Esophagus (tissue), 2 donors: ENCODE results near the gene P4HA2. TPM values are rescaled to one million over a fixed set of nuclear protein-coding genes. Genes with fewer than 3 reads are reported as not detected.

Source experiments
- H3K27ac ChIP-seq, 2 donors: one replicate each; pipeline ENCODE4 v1.5.1; 2013; ENCODE audit warnings: low read depth in 2 of 2, mild to moderate bottlenecking in 2 of 2, inconsistent platforms in 1 of 2, low read length in 1 of 2, moderate library complexity in 1 of 2
- H3K27me3 ChIP-seq, 2 donors: one replicate each; pipeline ENCODE4 v1.6.1; 2013; ENCODE audit warnings: low read length in 2 of 2, control low read depth in 1 of 2, mild to moderate bottlenecking in 1 of 2; ENCODE audit not compliant: insufficient read depth in 2 of 2, control insufficient read depth in 1 of 2
- H3K36me3 ChIP-seq, 2 donors: one replicate each; pipeline ENCODE4 v1.6.1; 2013; ENCODE audit warnings: low read length in 1 of 2; ENCODE audit not compliant: control insufficient read depth in 2 of 2, insufficient read depth in 2 of 2
- H3K4me1 ChIP-seq, 2 donors: one replicate each; pipeline ENCODE4 v1.6.1; 2013; ENCODE audit warnings: low read length in 1 of 2; ENCODE audit not compliant: control insufficient read depth in 2 of 2, insufficient read depth in 2 of 2
- H3K4me3 ChIP-seq, 2 donors: one replicate each; pipeline ENCODE4 v1.5.1; 2013; ENCODE audit warnings: low read length in 2 of 2, mild to moderate bottlenecking in 2 of 2, low read depth in 1 of 2, moderate library complexity in 1 of 2
- H3K9me3 ChIP-seq, 2 donors: one replicate each; pipeline ENCODE4 v1.6.1; 2013; ENCODE audit warnings: mild to moderate bottlenecking in 2 of 2, low read depth in 1 of 2, low read length in 1 of 2, moderate library complexity in 1 of 2; ENCODE audit not compliant: control insufficient read depth in 2 of 2, insufficient read depth in 1 of 2
- WGBS, 2 donors: extraction: QIAGEN DNeasy Blood & Tissue Kit; methylation state at CpG; one replicate each; pipeline ENCODE4 v1.1.7; 2013; 5-methylcytosine and 5-hydroxymethylcytosine counted together
- polyA plus RNA-seq, 2 donors: library from polyadenylated mRNA; stranded (reverse); fragments of 200-250 nt; gene quantifications; one replicate each; pipeline ENCODE4 v1.2.3, GENCODE V29; 2013
- donor health status: healthy with polysubstance abuse.
- donor health status: Bipolar disorder and iron deficiency.

P4HA2 gene
- polyA plus RNA-seq, result 10 to 100 TPM; 11.5 to 11.9 TPM

GRCh38 chr5:132227485-132228240 is at the start of gene P4HA2:
Gene P4HA2 (minus strand): TSS chr5:132227853. CDS start chr5:132218626, 9,227 bp downstream.
- H3K27me3 ChIP-seq, result no peaks in the 10 kb centered on the region
- peak within 1 kb of the TSS; percentile 58 to 71 for H3K4me3 ChIP-seq
- H3K27ac ChIP-seq, result peak within 1 kb of the TSS; percentile 78 to 92
- H3K36me3 ChIP-seq, result no peaks in the 10 kb centered on the region
- WGBS, 2 donors, result 1 to 3% methylated on average over 54 to 92 of the region's 92 CpGs
- H3K9me3 ChIP-seq, result no peaks in the 10 kb centered on the region
- peaks cover 14 to 30% of the 10 kb centered on the region in 2 donors for H3K4me1 ChIP-seq

GRCh38 chr5:132277256-132277655 is 49.6 kb upstream of the P4HA2 start:
- H3K36me3 ChIP-seq, result peaks cover 0 to under 1% of the 10 kb centered on the region in 2 donors
- peaks cover 0 to 8% of the 10 kb centered on the region in 2 donors for H3K4me1 ChIP-seq
- WGBS, 2 donors, result 76 to 79% methylated on average over 6 of the region's 6 CpGs
- H3K27ac ChIP-seq, result no peak overlapping the region
- no peak overlapping the region for H3K4me3 ChIP-seq
- H3K27me3 ChIP-seq, result no peaks in the 10 kb centered on the region
- no peaks in the 10 kb centered on the region for H3K9me3 ChIP-seq

DNA sequence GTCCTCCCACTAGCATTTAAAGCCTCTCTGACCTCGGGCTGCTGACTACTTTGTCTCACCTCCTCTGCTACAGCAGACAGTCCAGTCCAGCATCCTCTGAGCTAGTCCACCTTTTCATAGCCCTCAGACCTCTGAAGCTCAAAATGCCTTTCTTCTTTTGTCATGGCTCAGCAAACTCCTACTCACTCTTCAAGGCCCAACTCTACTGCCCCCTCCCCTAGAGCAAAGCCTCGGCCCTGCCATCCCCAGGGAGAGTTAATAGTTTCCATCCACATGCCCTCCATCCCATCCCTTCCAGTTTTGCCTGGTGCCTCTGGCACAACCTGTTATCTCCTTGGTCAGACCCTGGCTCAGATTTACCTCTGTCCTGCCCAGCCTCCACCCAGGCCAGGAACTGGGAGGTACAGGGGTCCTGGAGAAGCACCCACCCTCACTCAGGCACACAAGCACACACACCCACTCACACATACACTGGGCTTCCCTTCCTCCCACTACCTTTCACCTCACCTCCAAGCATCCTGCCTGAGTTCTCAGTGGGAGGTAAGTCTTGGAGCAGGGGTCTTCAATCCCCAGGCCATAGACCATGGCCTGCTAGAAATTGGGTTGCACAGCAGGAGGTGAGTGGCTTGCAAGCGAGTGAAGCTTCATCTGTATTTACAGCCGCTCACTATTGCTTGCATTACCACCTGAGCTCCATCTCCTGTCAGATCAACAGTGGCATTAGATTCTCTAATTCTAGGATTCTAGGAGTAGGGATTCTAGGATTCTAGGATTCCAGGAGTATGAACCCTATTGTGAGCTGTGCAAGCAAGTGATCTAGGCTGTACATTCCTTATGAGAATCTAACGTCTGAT is 47.9 kb upstream of the P4HA2 start:
- Histone ChIP-seq H3K27me3 (no peaks in the 10 kb centered on the region), H3K9me3 (no peaks in the 10 kb centered on the region), H3K4me3 (no peak overlapping the region), H3K4me1 (peaks cover 0 to 8% of the 10 kb centered on the region in 2 donors), H3K27ac (no peak overlapping the region), H3K36me3 (peaks cover 0 to 11% of the 10 kb centered on the region in 2 donors)
- WGBS, 2 donors, result 81 to 87% methylated on average over 5 of the region's 5 CpGs

DNA sequence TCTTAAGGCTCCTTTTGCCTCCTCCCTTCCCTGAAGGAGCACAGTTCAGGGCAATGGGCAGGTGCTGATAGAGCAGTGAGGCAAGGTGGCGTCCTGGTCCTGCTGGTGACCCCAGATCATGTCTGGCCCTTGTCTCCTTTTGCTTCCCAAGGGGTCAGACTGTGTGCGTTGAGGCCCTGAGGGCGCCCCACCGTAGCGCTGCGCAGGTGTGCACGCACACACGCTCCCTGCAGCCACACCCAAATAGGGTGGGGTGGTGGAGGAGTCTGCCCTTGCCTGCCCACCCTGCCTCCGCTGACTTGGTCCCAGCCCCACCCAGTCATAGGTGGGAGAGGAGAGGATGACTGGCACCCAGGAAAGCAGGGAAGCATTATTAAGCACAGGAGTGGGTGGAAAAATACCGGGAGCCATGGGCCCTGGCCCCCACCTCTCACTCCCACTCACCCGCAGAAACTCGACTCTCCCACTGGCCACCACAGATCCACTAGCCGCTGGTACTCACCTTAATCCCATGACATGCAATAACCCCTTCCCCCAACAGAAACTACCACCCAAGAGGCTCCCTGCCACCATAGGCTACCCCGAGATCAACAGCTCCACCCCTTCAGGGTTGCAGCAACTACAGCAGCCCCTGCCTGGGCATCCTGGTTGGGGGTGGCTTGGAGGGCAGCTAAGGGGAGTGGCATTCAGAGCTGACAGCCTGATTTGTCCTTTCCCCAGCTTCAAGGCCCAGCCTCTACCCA is 46.6 kb upstream of the P4HA2 start:
- no peak overlapping the region for H3K4me3 ChIP-seq
- peaks cover 5 to 21% of the 10 kb centered on the region in 2 donors for H3K36me3 ChIP-seq
- no peaks in the 10 kb centered on the region for H3K9me3 ChIP-seq
- no peaks in the 10 kb centered on the region for H3K27me3 ChIP-seq
- peak overlapping the region in 1 of 2 donors; percentile 6 for H3K27ac ChIP-seq
- H3K4me1 ChIP-seq, result peaks cover 0 to 12% of the 10 kb centered on the region in 2 donors
- WGBS, 2 donors, result 60 to 73% methylated on average over 14 of the region's 14 CpGs

GRCh38 chr5:132273631-132274030 is 46.0 kb upstream of the P4HA2 start:
- 69 to 74% methylated on average over 2 of the region's 2 CpGs for WGBS, 2 donors
- H3K27ac ChIP-seq, result no peak overlapping the region
- H3K36me3 ChIP-seq, result peaks cover 5 to 23% of the 10 kb centered on the region in 2 donors
- no peaks in the 10 kb centered on the region for H3K27me3 ChIP-seq
- H3K9me3 ChIP-seq, result no peaks in the 10 kb centered on the region
- peaks cover 0 to 13% of the 10 kb centered on the region in 2 donors for H3K4me1 ChIP-seq
- no peak overlapping the region for H3K4me3 ChIP-seq

DNA sequence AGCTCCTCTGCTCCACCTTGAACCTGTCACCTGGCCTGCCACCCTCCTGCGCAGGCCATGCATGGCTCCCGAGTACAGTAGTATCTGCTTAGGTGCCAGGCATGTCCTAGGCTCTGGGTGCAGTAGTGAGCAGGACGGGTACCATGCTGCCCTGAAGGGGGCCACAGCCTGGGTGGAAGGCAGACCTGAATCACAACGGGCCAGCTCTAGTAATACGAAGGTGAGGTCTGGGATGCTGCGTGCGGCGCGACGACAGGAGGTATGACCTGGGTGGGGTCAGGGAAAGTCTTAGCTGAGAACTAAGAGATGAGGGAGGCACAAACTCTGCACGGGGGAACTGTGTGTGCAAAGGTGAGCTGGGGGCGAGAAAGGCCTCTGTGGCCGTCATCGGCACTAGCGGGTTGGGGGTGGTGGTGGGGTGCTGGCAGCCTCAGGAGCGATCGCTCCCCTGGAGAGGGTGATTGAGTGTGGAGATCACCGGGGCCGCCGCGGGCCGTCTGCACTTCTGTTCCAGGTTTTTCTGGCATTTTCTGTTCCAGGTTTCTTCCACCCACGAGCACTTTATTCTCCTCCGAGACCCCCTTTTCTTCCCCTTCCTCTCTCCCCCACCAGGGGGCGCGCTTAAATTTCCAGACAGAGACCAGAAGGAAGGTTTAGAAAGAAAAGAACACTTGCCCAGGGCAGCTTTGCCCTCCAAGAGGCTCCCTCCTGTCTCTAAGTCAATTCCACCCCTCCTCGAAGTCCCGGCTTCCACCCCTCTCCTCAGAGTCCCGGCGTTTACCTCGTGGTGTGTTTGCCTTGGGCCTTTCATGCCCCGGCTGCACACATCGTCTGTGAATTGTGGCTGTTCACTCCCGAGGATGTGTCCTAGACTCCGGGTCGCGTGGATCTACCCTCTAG is 44.9 kb upstream of the P4HA2 start:
- no peak overlapping the region for H3K27ac ChIP-seq
- H3K27me3 ChIP-seq, result no peaks in the 10 kb centered on the region
- no peak overlapping the region for H3K4me3 ChIP-seq
- no peaks in the 10 kb centered on the region for H3K9me3 ChIP-seq
- H3K4me1 ChIP-seq, result peaks cover 0 to 13% of the 10 kb centered on the region in 2 donors
- H3K36me3 ChIP-seq, result peaks cover 5 to 25% of the 10 kb centered on the region in 2 donors
- 58 to 63% methylated on average over 37 of the region's 37 CpGs for WGBS, 2 donors

DNA sequence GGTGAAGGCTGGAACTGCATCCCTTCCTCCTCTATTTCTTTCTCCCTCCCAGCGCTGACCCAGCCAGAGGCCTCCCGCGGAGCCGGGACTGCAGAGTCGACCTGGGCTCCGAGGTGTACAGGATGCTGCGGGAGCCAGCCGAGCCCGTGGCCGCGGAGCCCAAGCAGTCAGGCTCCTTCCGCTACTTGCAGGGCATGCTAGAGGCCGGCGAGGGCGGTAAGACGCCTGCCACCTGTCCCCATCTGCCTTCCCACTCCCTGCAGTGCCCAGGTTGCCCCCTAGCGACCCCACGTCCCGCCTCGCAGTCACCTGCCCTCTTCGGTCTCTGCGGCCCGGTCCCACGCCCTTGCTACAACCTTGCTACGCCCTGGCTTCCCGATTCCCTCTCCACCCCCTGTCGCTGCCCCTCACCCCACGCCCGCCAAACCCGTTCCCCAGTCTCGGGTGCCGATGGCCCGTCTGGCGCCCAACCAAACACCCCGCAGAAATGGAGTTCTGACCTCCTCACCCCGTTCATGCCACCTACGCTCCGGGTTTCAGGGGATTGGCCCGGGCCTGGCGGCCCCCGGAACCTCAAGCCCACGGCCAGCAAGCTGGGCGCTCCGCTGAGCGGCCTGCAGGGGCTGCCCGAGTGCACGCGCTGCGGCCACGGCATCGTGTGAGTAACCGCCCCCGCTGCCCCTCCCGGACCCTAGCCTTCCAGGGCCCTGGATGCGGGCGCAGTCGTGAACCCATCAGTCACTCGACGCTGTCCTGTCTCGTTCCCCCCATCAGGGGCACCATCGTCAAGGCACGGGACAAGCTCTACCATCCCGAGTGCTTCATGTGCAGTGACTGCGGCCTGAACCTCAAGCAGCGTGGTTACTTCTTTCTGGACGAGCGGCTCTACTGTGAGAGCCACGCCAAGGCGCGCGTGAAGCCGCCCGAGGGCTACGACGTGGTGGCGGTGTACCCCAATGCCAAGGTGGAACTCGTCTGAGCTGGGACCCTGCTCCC is 43.9 kb upstream of the P4HA2 start:
- 84% methylated on average over 76 to 77 of the region's 77 CpGs for WGBS, 2 donors
- no peaks in the 10 kb centered on the region for H3K27me3 ChIP-seq
- H3K27ac ChIP-seq, result no peak overlapping the region
- H3K36me3 ChIP-seq, result peaks cover 5 to 25% of the 10 kb centered on the region in 2 donors
- H3K4me1 ChIP-seq, result peaks cover 0 to 13% of the 10 kb centered on the region in 2 donors
- H3K9me3 ChIP-seq, result no peaks in the 10 kb centered on the region
- H3K4me3 ChIP-seq, result no peak overlapping the region

DNA sequence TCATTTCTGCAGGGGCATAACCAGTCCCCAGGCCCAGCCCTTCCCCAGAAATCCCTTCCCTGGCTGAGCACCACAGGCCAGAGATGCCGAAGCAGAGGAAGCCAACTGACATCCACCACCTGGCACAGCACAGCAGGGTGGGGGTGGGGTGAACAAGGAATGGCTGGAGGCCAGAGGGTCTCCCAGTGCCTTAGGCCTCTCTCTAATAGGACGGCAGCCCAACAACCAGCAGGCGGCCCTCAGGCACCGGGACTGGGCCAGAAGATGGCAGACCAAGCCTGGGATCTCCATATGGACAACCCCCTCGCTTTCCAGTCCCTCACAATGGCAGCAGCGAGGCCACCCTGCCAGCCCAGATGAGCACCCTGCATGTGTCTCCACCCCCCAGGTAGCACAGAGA is 43.1 kb upstream of the P4HA2 start:
- H3K27ac ChIP-seq, result no peak overlapping the region

More for the DNA sequence above, 43.1 kb upstream of the P4HA2 start:
- WGBS, 2 donors, result 80 to 82% methylated on average over 6 of the region's 6 CpGs
- Histone ChIP-seq H3K4me1 (peaks cover 0 to 15% of the 10 kb centered on the region in 2 donors), H3K4me3 (no peak overlapping the region), H3K27me3 (no peaks in the 10 kb centered on the region), H3K36me3 (peaks cover 5 to 25% of the 10 kb centered on the region in 2 donors), H3K9me3 (no peaks in the 10 kb centered on the region)
